Liver (tissue), 3 donors: Measurements from ENCODE around the gene MRTFB.

ENCODE experiments used
- EGR1 ChIP-seq, 2 donors: IDR thresholded peaks; 2 replicates each; pipeline ENCODE4 v1.6.1; 2016 to 2018; ENCODE audit warnings: antibody characterized with exemption in 2 of 2, low read depth in 2 of 2
- HNF4A ChIP-seq, 2 donors: conservative IDR thresholded peaks; 2 replicates each; pipeline ENCODE4 v1.6.1; 2016; ENCODE audit warnings: antibody characterized with exemption in 2 of 2, mild to moderate bottlenecking in 2 of 2
- NR2F2 ChIP-seq: IDR thresholded peaks from 2 replicates; pipeline ENCODE4 v1.6.1; 2016; ENCODE audit warnings: antibody characterized with exemption
- SP1 ChIP-seq: IDR thresholded peaks from 2 replicates; pipeline ENCODE4 v1.6.1; 2018; ENCODE audit warnings: antibody characterized with exemption, mild to moderate bottlenecking
- TF ChIP-seq, protein P1 (sequence below): fragments of 150-350 bp; IDR thresholded peaks from 2 replicates; pipeline ENCODE4 v1.5.1; 2017; ENCODE audit warnings: improper control_type of control experiment, low read depth, low read length; ENCODE audit not compliant: missing input control
- TF ChIP-seq, protein P2 (sequence below): IDR thresholded peaks from 2 replicates; pipeline ENCODE4 v1.6.1; 2016; ENCODE audit warnings: antibody characterized with exemption, mild to moderate bottlenecking
- TF ChIP-seq, protein P3 (sequence below): IDR thresholded peaks from 2 replicates; pipeline ENCODE4 v1.6.1; 2016; ENCODE audit warnings: antibody characterized with exemption
- donor health status: healthy.
- donor health status: healthy.

DNA sequence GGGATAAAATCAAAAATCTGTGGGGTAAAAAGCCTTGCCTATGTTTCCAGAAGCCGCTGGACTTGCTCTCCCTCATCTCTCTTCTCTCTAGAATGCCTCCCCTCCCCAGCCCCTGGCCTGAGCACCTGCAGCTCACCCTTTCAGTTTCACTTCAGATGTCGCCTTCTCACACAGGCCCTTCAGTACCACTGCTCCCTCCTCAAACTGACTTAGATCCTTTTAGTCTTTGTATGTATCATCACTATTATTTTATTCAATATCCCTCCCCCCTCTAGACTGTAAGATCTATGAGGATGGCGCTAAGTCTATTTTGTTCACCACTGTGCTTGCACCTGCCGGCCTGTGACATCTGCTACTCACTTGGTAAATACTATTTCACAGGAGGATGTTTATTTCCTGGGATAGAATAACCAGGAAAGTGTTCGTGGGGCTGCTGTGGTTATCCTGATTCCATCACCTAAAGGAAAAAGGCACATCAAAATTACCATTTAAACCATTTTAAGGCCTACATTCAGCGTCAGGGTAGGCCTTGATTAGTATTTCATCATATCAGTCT lies 122.3 kb downstream of the MRTFB start:
- no peak for TF ChIP-seq HNF4A (conservative IDR thresholded peaks at IDR 0.05)
- TF ChIP-seq, protein P1, sequence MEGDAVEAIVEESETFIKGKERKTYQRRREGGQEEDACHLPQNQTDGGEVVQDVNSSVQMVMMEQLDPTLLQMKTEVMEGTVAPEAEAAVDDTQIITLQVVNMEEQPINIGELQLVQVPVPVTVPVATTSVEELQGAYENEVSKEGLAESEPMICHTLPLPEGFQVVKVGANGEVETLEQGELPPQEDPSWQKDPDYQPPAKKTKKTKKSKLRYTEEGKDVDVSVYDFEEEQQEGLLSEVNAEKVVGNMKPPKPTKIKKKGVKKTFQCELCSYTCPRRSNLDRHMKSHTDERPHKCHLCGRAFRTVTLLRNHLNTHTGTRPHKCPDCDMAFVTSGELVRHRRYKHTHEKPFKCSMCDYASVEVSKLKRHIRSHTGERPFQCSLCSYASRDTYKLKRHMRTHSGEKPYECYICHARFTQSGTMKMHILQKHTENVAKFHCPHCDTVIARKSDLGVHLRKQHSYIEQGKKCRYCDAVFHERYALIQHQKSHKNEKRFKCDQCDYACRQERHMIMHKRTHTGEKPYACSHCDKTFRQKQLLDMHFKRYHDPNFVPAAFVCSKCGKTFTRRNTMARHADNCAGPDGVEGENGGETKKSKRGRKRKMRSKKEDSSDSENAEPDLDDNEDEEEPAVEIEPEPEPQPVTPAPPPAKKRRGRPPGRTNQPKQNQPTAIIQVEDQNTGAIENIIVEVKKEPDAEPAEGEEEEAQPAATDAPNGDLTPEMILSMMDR = no peak
- no peak for TF ChIP-seq SP1
- no peak for TF ChIP-seq EGR1 (IDR thresholded peaks at IDR 0.05; ENCODE audit: low read depth in 2 of 2)
- TF ChIP-seq NR2F2 = no peak
- TF ChIP-seq, protein P2, sequence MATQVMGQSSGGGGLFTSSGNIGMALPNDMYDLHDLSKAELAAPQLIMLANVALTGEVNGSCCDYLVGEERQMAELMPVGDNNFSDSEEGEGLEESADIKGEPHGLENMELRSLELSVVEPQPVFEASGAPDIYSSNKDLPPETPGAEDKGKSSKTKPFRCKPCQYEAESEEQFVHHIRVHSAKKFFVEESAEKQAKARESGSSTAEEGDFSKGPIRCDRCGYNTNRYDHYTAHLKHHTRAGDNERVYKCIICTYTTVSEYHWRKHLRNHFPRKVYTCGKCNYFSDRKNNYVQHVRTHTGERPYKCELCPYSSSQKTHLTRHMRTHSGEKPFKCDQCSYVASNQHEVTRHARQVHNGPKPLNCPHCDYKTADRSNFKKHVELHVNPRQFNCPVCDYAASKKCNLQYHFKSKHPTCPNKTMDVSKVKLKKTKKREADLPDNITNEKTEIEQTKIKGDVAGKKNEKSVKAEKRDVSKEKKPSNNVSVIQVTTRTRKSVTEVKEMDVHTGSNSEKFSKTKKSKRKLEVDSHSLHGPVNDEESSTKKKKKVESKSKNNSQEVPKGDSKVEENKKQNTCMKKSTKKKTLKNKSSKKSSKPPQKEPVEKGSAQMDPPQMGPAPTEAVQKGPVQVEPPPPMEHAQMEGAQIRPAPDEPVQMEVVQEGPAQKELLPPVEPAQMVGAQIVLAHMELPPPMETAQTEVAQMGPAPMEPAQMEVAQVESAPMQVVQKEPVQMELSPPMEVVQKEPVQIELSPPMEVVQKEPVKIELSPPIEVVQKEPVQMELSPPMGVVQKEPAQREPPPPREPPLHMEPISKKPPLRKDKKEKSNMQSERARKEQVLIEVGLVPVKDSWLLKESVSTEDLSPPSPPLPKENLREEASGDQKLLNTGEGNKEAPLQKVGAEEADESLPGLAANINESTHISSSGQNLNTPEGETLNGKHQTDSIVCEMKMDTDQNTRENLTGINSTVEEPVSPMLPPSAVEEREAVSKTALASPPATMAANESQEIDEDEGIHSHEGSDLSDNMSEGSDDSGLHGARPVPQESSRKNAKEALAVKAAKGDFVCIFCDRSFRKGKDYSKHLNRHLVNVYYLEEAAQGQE = no peak
- TF ChIP-seq, protein P3, sequence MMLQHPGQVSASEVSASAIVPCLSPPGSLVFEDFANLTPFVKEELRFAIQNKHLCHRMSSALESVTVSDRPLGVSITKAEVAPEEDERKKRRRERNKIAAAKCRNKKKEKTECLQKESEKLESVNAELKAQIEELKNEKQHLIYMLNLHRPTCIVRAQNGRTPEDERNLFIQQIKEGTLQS = no peak
